Measurements from ENCODE around the gene NCK2. TPM values are rescaled to one million over a fixed set of nuclear protein-coding genes. Genes with fewer than 3 reads are reported as not detected.

NCK2 gene
- total and polyA plus RNA-seq, 2 of the 4 experiments (the other 2 are of a cell fraction) = 15.8 to 22.2 TPM

GRCh38 chr2:105917688-105918087 is 173.0 kb downstream of the NCK2 start:
- Histone ChIP-seq H4K8ac (ENCODE audit: low read depth in 2 of 2, low read length in 2 of 2) (no peak overlapping the region), H2AFZ (replicated peaks; ENCODE audit: low read length, poor library complexity) (no peak overlapping the region), H3K36me3 (ENCODE audit: control insufficient read depth, insufficient read depth, low read length) (no peaks in the 10 kb centered on the region), H3K14ac (replicated peaks; ENCODE audit: low read depth, low read length) (no peak overlapping the region), H3K4ac (ENCODE audit: low read depth, low read length) (no peak overlapping the region), H2BK120ac (ENCODE audit: low read depth, low read length) (no peak overlapping the region), H2AK5ac (ENCODE audit: low read depth, low read length) (no peak overlapping the region), H3K27me3 (ENCODE audit: control insufficient read depth, insufficient read depth, low read length) (peaks cover 2% of the 10 kb centered on the region; the same call in 1 of the 2 replicates), H4K20me1 (ENCODE audit: insufficient read depth, low read length) (no peaks in the 10 kb centered on the region), H2BK5ac (ENCODE audit: low read depth, low read length, poor library complexity, severe bottlenecking) (no peak overlapping the region), H3K23ac (ENCODE audit: low read depth, low read length) (no peak overlapping the region), H4K91ac (ENCODE audit: insufficient read depth, low read depth, low read length) (no peak overlapping the region), H2BK20ac (ENCODE audit: low read depth, low read length) (no peak overlapping the region), H3K27ac (ENCODE audit: insufficient read depth, low read length) (no peak overlapping the region), H2BK15ac (ENCODE audit: low read depth, low read length) (no peak overlapping the region), H3K4me1 (ENCODE audit: control insufficient read depth, insufficient read depth, low read length) (no peaks in the 10 kb centered on the region), H3K4me2 (ENCODE audit: low read depth, low read length) (no peak overlapping the region), H3K79me1 (ENCODE audit: low read depth in 1 of 2, low read length in 2 of 2) (no peaks in the 10 kb centered on the region), H4K5ac (ENCODE audit: low read depth, low read length) (no peak overlapping the region), H3K18ac (ENCODE audit: low read depth, low read length) (no peak overlapping the region), H3K9me1 (ENCODE audit: insufficient read depth, low read length) (no peaks in the 10 kb centered on the region), H3K9ac (ENCODE audit: low read depth, low read length) (no peak overlapping the region), H3K56ac (ENCODE audit: extremely low read depth, insufficient read depth, low read length) (no peak overlapping the region), H2AK9ac (replicated peaks; ENCODE audit: low read depth, low read length, poor library complexity) (no peak overlapping the region), H3K9me3 (ENCODE audit: control insufficient read depth, insufficient read depth, low read length) (peaks cover 8% of the 10 kb centered on the region), H3K4me3 (ENCODE audit: insufficient read depth, low read depth, low read length) (no peak overlapping the region)
- POLR2A ChIA-PET (ENCODE audit: unreplicated experiment) = no interaction called here
- DNase-seq = no peak
- intact Hi-C loops (cut with micrococcal nuclease) = no loop called here
- no peak for ATAC-seq (ENCODE audit: low read depth)
- CTCF ChIA-PET = no interaction called here
- BruUV-seq (replicated peaks) = no TSS peak
- TF ChIP-seq CEBPB (IDR thresholded peaks at IDR 0.05; ENCODE audit: low read depth, low read length) = no peak
- TF ChIP-seq RAD21 (IDR thresholded peaks at IDR 0.05; ENCODE audit: low read length) = no peak
- dilution Hi-C loops (cut with HindIII; ENCODE audit: low sequenced_read_pairs, unreplicated experiment) = no loop called here
- in situ Hi-C loops (cut with MboI; ENCODE audit: low sequenced_read_pairs) = no loop called here
- WGBS, 2 experiments (ENCODE audit: extremely low coverage in 2 of 2, insufficient read length in 1 of 2) = no CpG with 5 or more reads among the region's 4 CpGs

Measured in IMR-90 (cell line).